ENCODE data around the gene TPPP2.
"Not testable (repeated sequence)": the region's sequence is repeated elsewhere in the genome, so short reads cannot be mapped to it uniquely, and the experiment has no call there.

TPPP2 gene

GRCh38 chr14:21029917-21030316, at the start of gene TPPP2:
Gene TPPP2 (plus strand): TSS chr14:21030217. CDS start chr14:21030582, 365 bp downstream.
- no peak for DNase-seq

GRCh38 chr14:20980906-20981305, 49.1 kb upstream of the TPPP2 start:
- DNase-seq, result no peak

DNA sequence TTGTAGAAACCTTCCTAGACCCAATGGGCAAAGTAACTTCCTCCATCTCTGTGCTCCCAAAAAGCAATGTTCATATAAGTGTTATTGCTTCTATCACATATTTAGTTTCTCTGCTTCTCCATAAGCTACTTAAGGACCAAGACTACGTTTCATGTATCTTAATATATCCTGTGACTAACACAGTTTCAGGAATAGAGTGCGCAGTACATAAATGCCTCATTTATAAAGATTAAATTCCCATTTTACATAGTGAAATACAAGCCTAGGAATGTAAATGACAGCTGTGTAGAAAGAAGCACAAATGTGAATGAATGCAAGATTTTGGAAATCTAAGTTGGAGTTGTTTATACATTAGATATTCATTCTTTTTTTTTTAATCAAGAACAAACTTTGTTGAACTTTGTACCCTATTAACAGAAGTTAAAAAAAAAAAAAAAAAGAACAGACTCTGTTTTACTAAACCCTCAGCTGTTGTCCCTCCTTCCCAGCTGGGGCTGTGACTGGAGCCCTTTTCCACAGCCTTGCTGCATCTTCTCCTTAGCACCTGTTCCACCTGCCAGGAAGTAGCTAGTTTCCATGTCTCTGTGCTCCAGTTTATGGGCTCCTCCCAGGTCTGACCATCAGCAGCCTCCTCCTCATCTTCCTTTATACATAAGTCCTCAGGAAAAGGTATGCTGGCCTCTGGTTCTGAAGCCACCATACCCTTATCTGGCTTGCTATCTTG, 47.2 kb upstream of the TPPP2 start:
- no peak for DNase-seq

- DNase-seq, result not testable (repeated sequence)
These were observed 44.4 kb upstream of the TPPP2 start for GRCh38 chr14:20985650-20986049.

GRCh38 chr14:20986811-20987210, 43.2 kb upstream of the TPPP2 start:
- DNase-seq, result no peak

- DNase-seq, result no peak
These were observed 41.1 kb upstream of the TPPP2 start for GRCh38 chr14:20988717-20989470.

- DNase-seq, result no peak
These were observed 40.6 kb upstream of the TPPP2 start for GRCh38 chr14:20989471-20989786.

DNA sequence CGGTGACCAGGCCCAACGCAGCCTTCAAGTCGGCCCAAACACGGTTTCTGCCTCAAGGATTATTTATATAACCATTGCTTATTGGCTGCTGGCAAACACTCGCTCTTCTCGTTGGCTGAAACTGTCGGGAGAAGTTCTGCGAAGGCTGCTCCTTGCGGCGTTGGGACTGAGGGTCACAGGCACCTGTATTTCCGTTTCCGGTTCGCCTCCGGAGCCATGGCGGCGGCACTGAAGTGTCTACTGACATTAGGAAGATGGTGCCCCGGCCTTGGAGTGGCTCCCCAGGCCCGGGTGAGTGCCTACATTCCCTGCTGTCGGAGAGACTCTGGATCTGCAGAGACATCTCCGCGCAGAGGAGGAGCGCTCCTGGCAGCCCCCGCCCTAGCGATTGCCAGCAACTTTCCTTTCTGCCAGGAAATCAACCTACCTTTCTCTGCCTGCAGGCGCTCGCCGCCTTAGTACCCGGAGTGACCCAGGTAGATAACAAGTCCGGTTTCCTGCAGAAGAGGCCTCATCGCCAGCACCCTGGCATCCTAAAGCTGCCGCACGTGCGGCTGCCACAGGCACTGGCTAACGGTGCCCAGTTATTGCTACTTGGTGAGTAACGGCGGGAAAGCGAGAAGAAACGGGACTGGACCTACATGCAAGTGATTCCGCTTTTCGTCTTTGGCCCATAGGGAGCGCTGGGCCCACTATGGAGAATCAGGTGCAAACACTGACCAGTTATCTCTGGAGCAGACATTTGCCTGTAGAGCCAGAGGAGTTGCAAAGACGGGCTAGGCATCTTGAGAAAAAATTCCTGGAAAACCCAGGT, 40.0 kb upstream of the TPPP2 start, which contains the start of gene METTL17:
Gene METTL17, plus strand, starts transcription at position 194 of the 814 bp plus-strand sequence. Its CDS starts 23 bp downstream, at position 217.
- peak; percentile 58 to 74 (median 65) for DNase-seq

DNA sequence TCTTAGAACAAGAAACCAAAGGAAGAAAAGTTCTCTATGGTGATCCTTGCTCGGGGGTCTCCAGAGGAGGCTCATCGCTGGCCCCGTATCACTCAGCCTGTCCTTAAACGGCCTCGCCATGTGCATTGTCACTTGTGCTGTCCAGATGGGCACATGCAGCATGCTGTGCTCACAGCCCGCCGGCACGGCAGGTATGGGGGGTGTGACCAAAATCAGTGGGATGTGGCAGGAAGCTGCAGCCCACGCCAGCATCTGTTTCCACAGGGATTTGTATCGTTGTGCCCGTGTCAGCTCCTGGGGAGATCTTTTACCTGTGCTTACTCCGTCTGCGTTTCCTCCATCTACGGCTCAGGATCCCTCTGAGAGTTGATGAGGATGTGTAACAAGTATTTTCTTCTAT, 33.5 kb upstream of the TPPP2 start:
- DNase-seq, result no peak

- DNase-seq, result no peak
These were observed 32.9 kb upstream of the TPPP2 start for GRCh38 chr14:20997115-20997514.

GRCh38 chr14:20997564-20997963, 32.5 kb upstream of the TPPP2 start:
- no peak for DNase-seq

DNA sequence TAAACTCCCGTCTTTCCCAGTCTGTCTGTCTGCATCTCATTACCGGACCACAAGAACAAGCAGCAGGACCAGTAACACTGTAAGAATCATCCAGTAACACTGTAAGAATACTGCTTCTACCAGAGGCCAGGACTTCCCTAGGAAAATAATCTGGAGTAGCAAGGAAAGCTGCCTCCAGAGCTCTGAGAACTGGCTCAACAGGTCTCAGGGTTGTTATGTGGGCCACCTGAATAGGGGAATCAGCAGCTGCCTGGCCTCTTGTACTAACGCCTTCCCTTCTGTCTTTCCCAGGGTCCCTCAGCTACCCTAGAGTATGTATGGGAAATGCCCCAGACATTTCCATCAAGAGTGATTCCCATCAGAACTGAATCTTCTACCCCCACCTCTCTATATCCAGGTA, 31.9 kb upstream of the TPPP2 start:
- no peak for DNase-seq

GRCh38 chr14:20998674-20999366, 31.2 kb upstream of the TPPP2 start, which contains the start of gene SLC39A2:
Gene SLC39A2 (plus strand): TSS chr14:20999293. CDS start chr14:20999447, 154 bp downstream.
- DNase-seq, result no peak

GRCh38 chr14:20999591-20999990, 30.4 kb upstream of the TPPP2 start:
- no peak for DNase-seq

- DNase-seq, result no peak
These were observed 28.8 kb upstream of the TPPP2 start for GRCh38 chr14:21001218-21001617.

- no peak for DNase-seq
These were observed 26.1 kb upstream of the TPPP2 start for GRCh38 chr14:21003788-21004346.

- DNase-seq, result not testable (repeated sequence)
These were observed 20.3 kb upstream of the TPPP2 start for GRCh38 chr14:21009721-21010120.

- no peak for DNase-seq
These were observed 18.9 kb upstream of the TPPP2 start for GRCh38 chr14:21011136-21011535.

- peak; percentile 41 to 73 (median 62) for DNase-seq
These were observed 15.2 kb upstream of the TPPP2 start for GRCh38 chr14:21014761-21015190.

DNA sequence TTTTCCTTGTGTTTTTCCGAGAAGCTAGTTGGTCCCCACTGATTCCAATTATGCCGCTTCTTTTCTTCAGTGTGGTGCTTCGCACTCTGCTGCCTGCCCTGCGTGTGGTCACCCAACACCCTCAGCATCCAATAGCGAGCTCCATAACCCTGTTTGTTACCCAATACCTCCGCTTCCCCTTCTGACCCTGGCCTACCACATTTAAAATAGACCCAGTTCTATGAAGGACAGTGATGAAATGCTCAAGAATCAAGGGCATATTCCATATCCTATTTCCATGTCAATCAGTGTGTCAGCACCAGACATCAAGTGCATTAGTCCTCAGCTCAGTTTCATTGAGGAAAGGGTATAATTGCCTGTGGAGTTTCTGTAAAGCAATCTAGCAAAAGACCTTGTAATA, 14.7 kb upstream of the TPPP2 start:
- DNase-seq, result no peak

- no peak for DNase-seq
These were observed 13.4 kb upstream of the TPPP2 start for GRCh38 chr14:21016413-21017190.

Measured in activated naive CD4-positive, alpha-beta T cell (primary cell).